Neural progenitor cell (in vitro differentiated cells): Measurements from ENCODE around the gene AMER3.

Source experiments
- CTCF ChIP-seq: fragments of 200-600 bp; sonication (generic); IDR thresholded peaks from 2 replicates; pipeline ENCODE4 v1.5.1; 2017; ENCODE audit warnings: antibody characterized with exemption, mild to moderate bottlenecking
- EZH2 ChIP-seq: fragments of 200-600 bp; sonication (generic); IDR thresholded peaks from 2 replicates; pipeline ENCODE4 v1.6.1; 2017; ENCODE audit warnings: antibody characterized with exemption, mild to moderate bottlenecking, moderate library complexity

DNA sequence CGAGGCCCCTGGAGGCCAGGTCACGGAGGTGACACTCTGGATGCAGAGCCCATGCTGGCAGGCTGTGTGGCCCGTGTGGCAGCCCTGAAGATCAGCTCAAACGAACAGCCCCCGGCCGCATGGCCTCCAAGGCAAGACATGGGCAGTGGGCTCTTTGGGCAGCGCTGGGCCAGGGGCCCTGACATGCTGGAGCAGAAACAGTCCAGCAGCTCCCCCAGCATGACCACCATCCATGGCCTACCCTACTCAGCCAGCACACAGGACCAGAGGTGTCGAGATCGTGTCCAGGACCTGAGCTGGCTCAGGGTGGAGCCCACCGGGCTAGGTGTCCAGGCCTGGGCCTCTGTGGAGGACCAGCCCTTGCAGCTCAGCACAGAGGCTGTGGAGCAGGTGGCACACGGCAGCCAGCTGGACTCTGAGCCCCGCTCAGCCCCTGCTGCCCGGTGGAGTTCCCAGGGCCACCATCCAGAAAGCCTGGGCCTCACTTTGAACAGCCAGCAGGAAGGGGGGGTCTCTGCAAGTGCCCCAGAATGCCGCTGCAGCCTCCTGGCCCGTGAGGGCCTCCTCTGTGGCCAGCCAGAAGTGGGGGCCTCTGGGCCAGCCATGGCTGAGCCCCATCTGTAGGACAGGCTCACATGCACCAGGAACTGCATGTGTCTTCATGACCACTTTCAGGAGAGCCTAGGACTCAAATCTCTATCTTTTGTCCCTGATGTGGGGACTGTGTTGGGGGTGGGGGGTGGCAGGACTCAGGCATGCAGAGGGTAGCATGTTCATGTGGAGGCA lies 8.9 kb downstream of the AMER3 start:
- no peak for TF ChIP-seq CTCF
- no peak for TF ChIP-seq EZH2
